Activated CD4-positive, alpha-beta T cell treated with anti-CD3 and anti-CD28 coated beads, Interleukin-2, amount 10 ng/mL, durations not matched to agents 7 days and 5 days (primary cell): ENCODE results near the gene EEFSEC. TPM values are rescaled to one million over a fixed set of nuclear protein-coding genes. Genes with fewer than 3 reads are reported as not detected.

Experiments
- CTCF ChIA-PET: fragments of 350-600 bp; sonication (Branson Sonifier 250); formaldehyde crosslinking; loops from one replicate; lab custom pipeline; 2021; ENCODE audit warnings: antibody characterized with exemption; lab: Charles Lee
- POLR2A ChIA-PET: fragments of 350-600 bp; sonication (Branson Sonifier 250); formaldehyde crosslinking; loops from one replicate; lab custom pipeline; 2021; ENCODE audit warnings: antibody characterized with exemption; lab: Charles Lee
- DNase-seq: peaks from one replicate; pipeline ENCODE4 v3.0.0-alpha.2; 2020
- H3K27ac Mint-ChIP-seq: one replicate; pipeline ENCODE4 v1.8.0; 2021; ENCODE audit warnings: mild to moderate bottlenecking, moderate library complexity, mixed read lengths
- H3K27me3 Mint-ChIP-seq: one replicate; pipeline ENCODE4 v1.8.0; 2021; ENCODE audit warnings: mixed read lengths
- H3K36me3 Mint-ChIP-seq: one replicate; pipeline ENCODE4 v1.8.0; 2021; ENCODE audit warnings: low read depth, mixed read lengths
- H3K4me1 Mint-ChIP-seq: one replicate; pipeline ENCODE4 v1.8.0; 2021; ENCODE audit warnings: mixed read lengths
- H3K4me3 Mint-ChIP-seq: one replicate; pipeline ENCODE4 v1.8.0; 2021; ENCODE audit warnings: mild to moderate bottlenecking, moderate library complexity, mixed read lengths
- H3K9me3 Mint-ChIP-seq: one replicate; pipeline ENCODE4 v1.8.0; 2021; ENCODE audit warnings: mixed read lengths
- total RNA-seq, 2 experiments: library from RNA; stranded (reverse); gene quantifications; one replicate each; pipeline ENCODE4 v1.2.3, GENCODE V29; 2021

EEFSEC gene
- total RNA-seq, 2 experiments from 2014 or later, result 16.6 to 17.1 TPM

DNA sequence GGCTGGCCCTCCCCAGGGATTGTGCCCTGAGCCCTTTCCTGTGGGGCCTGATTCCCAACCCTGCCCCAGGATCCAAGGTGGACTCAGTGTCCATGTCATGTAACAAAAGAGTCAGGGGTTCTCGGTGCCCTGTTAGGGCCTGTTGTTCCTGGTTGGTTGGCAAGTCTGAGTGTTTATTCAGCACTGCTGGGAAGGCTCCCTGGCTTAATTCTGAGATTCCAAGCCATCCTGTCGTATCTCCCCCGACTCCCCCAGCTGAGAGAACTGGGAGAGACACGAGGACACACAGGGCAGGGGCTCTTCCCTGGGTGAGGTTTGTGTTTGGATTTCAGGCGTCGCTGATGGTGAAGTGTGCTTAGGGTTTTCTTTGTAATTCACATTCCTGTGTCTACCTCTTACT, 78.3 kb downstream of the EEFSEC start:
- Mint-ChIP-seq H3K4me3 (no peak overlapping the region), H3K27me3 (no peaks in the 10 kb centered on the region), H3K27ac (no peak overlapping the region), H3K9me3 (no peaks in the 10 kb centered on the region), H3K4me1 (no peaks in the 10 kb centered on the region), H3K36me3 (no peaks in the 10 kb centered on the region)
- DNase-seq, result no peak
- ChIA-PET POLR2A (no interaction called here), CTCF (no interaction called here)

- DNase-seq, result no peak
- H3K4me1 Mint-ChIP-seq, result no peaks in the 10 kb centered on the region
- H3K27ac Mint-ChIP-seq, result no peak overlapping the region
- CTCF ChIA-PET, result interaction anchor here (1.1 kb wide), 2 partner anchors 9 to 14 kb away, joined by 3 read pairs; no protein-coding TSS in a partner anchor
- POLR2A ChIA-PET, result no interaction called here
- no peaks in the 10 kb centered on the region for H3K27me3 Mint-ChIP-seq
- no peak overlapping the region for H3K4me3 Mint-ChIP-seq
- H3K36me3 Mint-ChIP-seq, result no peaks in the 10 kb centered on the region
- no peaks in the 10 kb centered on the region for H3K9me3 Mint-ChIP-seq
Measured at GRCh38 chr3:128232376-128233178, 79.3 kb downstream of the EEFSEC start.

GRCh38 chr3:128235207-128235926, 82.1 kb downstream of the EEFSEC start:
- no peak overlapping the region for H3K27ac Mint-ChIP-seq
- no peaks in the 10 kb centered on the region for H3K36me3 Mint-ChIP-seq
- ChIA-PET POLR2A (no interaction called here), CTCF (interaction anchor here (0.6 to 2.1 kb wide), 3 partner anchors 9 to 166 kb away, joined by 3 to 5 read pairs (median 4); no protein-coding TSS in a partner anchor)
- no peaks in the 10 kb centered on the region for H3K27me3 Mint-ChIP-seq
- no peaks in the 10 kb centered on the region for H3K9me3 Mint-ChIP-seq
- no peak for DNase-seq
- H3K4me1 Mint-ChIP-seq, result no peaks in the 10 kb centered on the region
- H3K4me3 Mint-ChIP-seq, result no peak overlapping the region

DNA sequence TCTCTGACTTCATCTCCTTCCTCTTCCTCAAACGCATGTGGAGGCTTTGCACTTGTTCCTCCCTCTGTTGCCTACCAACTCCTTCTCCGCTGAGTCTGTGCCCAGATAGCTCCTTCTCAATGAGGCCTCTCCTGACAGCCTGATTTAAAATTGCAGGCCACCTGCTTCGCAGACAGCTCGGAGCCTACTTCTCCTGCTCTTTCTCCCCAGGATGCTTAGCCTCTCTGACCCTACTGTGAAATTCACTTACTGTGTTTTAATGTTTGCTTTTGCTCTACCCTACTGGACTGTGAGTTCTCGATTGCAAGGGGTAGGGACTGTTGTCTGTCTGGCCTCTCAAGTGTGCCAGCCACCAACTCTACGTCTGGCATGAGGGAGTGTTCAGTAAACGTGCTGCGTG, 83.4 kb downstream of the EEFSEC start:
- POLR2A ChIA-PET, result no interaction called here
- Mint-ChIP-seq H3K9me3 (no peaks in the 10 kb centered on the region), H3K4me3 (no peak overlapping the region), H3K27me3 (no peaks in the 10 kb centered on the region), H3K27ac (no peak overlapping the region), H3K36me3 (no peaks in the 10 kb centered on the region), H3K4me1 (peaks cover under 1% of the 10 kb centered on the region)
- DNase-seq, result no peak
- CTCF ChIA-PET, result interaction anchor here (1.7 to 2.1 kb wide), 2 partner anchors 11 to 24 kb away, joined by 4 to 5 read pairs; no protein-coding TSS in a partner anchor

DNA sequence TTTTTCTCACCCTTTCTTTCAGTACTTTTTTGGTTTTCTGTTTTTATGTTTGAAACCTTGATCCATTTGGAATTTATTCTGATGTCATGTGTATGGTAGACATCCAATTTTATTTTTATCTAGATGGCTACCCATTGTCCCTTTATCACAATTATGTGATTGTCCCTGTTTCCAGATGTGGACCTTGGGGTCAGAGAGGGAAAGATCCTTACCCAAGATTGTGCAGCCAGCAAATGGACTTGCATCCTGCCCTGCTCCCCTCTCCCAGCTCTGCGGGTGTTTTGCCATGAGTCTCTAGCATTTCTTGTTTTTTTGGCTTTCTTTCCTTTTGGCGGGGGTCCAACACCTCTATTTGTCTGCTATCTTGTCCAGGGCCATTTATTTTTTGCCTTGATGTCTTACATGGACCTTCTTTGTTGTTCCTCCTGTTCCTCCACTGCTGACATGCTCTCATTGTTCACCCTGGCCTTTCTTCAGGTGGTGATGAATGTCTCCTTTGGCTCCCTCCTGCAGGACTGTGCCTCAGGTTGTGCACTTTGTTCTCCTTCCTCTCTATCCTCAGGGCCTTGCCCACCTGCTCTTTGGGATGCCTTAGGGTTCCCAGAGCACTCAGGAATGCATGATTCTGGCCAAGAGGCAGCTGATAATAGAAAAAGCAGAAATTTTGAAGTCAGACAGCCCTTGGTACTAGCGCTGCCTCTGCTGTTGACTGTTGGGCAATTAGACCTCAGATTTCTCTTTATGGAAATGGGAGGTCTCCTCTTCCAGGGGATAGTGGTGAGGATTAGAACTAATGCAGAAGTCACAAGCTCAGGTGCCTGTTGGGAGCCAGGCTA, 84.3 kb downstream of the EEFSEC start:
- Mint-ChIP-seq H3K27ac (no peak overlapping the region), H3K27me3 (no peaks in the 10 kb centered on the region), H3K36me3 (no peaks in the 10 kb centered on the region), H3K4me1 (peaks cover 1% of the 10 kb centered on the region), H3K9me3 (no peaks in the 10 kb centered on the region), H3K4me3 (no peak overlapping the region)
- DNase-seq, result no peak
- ChIA-PET POLR2A (no interaction called here), CTCF (interaction anchor here (1.7 kb wide), 1 partner anchor 25 kb away, joined by 4 read pairs; no protein-coding TSS in a partner anchor)

DNA sequence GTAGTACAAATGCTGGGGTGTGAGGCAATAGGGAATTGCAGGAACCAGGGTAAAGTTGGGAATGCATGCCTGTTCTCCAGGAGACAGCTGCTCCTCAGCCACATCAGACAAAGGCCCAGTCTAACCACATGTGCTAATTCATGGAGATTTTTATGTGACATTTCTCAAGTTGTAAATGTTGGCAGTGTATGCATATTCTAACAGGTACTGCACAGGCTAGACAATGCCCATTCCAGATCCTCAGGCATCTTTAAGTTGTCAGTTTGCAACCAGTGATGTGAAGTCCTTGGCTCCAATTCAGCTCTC, 84.9 kb downstream of the EEFSEC start:
- Mint-ChIP-seq H3K27ac (no peak overlapping the region), H3K4me1 (peaks cover 7% of the 10 kb centered on the region), H3K36me3 (no peaks in the 10 kb centered on the region), H3K9me3 (no peaks in the 10 kb centered on the region), H3K4me3 (no peak overlapping the region), H3K27me3 (no peaks in the 10 kb centered on the region)
- CTCF ChIA-PET, result no interaction called here
- POLR2A ChIA-PET, result no interaction called here
- DNase-seq, result no peak

DNA sequence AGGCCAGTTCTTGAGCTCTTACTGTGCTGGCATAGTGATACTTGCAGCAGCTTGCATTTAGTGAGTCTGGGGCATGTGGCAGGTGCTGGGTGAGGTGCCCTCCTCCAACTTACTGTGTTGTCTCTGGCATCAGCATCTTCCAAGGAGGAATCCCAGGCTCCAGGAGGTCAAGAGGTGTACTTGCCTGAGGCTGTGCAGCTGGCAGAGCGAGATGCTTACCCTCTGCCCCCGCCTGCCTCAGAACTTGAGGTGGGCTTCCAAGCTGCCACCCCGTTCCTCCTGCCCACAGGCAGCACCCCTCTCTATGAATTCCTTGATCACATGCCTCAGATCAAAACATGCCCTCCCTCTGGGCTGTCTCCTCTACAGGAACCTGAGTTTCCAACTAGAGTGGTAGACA, 86.0 kb downstream of the EEFSEC start:
- ChIA-PET CTCF (no interaction called here), POLR2A (no interaction called here)
- H3K36me3 Mint-ChIP-seq, result no peaks in the 10 kb centered on the region
- no peaks in the 10 kb centered on the region for H3K9me3 Mint-ChIP-seq
- H3K4me1 Mint-ChIP-seq, result peaks cover 12% of the 10 kb centered on the region
- H3K4me3 Mint-ChIP-seq, result no peak overlapping the region
- H3K27me3 Mint-ChIP-seq, result no peaks in the 10 kb centered on the region
- no peak for DNase-seq
- H3K27ac Mint-ChIP-seq, result no peak overlapping the region

DNA sequence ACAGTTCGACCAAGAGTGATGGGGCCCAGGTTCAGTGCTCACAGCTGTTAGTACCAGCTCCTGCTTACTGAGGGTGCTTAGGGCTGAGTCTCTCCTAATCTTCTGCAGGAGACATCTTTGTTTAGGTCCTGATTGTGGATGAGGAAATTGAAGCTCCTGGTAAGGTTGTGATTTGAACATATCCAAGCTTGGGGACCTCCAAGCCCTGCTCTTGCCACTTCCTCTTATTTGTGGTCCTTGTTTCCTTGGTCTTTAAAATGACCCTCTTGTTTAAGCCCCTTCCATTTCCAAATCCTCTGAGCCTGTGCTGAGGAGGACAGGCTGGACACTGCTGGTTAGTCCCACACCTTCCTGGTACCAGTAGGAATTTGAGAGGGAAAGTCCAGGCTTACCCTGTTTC, 87.0 kb downstream of the EEFSEC start:
- Mint-ChIP-seq H3K27ac (no peak overlapping the region), H3K4me1 (peaks cover 12% of the 10 kb centered on the region), H3K27me3 (no peaks in the 10 kb centered on the region), H3K4me3 (no peak overlapping the region), H3K36me3 (no peaks in the 10 kb centered on the region), H3K9me3 (no peaks in the 10 kb centered on the region)
- POLR2A ChIA-PET, result interaction anchor here (0.7 kb wide), 1 partner anchor 141 kb away, joined by 3 read pairs; no protein-coding TSS in a partner anchor
- no peak for DNase-seq
- CTCF ChIA-PET, result no interaction called here

DNA sequence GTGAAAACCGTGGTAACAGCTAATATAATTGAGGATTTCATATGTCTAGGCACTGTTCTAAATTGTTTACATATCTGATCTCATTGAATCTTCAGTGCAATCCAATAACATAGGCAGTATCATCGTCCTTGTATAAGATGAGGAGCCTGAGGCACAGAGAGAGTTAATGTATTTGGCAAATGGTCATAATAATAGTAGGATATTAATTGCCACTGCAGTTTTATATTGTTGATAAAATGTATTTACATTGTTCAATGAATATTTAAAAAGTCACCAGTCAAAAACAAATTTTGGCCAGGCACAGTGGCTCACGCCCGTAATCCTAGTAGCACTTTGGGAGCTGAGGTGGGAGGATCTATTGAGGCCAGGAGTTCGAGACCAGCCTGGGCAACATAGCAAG, 88.5 kb downstream of the EEFSEC start:
- DNase-seq, result no peak
- H3K27ac Mint-ChIP-seq, result no peak overlapping the region
- H3K4me1 Mint-ChIP-seq, result peaks cover 12% of the 10 kb centered on the region
- H3K4me3 Mint-ChIP-seq, result no peak overlapping the region
- CTCF ChIA-PET, result interaction anchor here (2.1 kb wide), 1 partner anchor 12 kb away, joined by 5 read pairs; no protein-coding TSS in a partner anchor
- H3K9me3 Mint-ChIP-seq, result no peaks in the 10 kb centered on the region
- no peaks in the 10 kb centered on the region for H3K36me3 Mint-ChIP-seq
- POLR2A ChIA-PET, result no interaction called here
- H3K27me3 Mint-ChIP-seq, result no peaks in the 10 kb centered on the region

DNA sequence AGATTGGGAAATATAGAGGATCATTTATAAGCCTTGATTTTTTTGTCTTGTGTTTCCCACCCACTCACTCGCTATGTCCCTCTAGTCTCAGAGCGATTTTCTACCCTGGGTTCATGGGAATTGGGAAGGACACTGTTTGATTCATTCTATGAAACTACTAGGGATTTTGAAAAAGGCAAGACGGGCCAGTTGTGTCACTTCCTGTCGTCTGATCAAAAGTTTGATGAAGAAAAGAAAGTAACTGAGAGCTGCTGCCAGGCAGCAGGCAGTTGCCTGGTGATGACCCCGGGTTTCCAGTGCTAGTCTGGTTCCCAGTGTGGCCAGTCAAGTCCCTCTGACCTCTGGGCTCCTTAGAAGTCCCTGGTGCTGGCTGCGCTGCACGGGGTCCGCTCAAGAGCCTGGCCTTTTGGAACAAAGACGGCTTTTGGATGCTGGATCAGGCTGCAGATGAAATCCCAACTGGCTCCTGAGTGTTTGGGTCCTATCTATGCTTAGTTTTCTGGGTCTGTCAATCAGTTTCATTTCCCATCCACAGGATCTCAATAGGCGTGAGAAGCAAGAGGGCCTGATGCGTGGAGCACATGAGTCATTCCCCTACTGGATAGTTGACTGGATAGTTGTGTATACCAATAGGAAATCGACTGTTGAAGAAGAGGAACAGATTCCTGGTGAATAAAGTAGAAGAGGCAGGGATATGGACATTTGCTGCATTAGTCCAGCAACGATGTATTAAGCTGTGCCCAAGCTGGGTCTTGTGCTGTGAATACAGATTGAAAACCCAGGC, 89.7 kb downstream of the EEFSEC start:
- H3K4me3 Mint-ChIP-seq, result no peak overlapping the region
- H3K4me1 Mint-ChIP-seq, result peaks cover 12% of the 10 kb centered on the region
- ChIA-PET CTCF (interaction anchor here (2.1 kb wide), 1 partner anchor 11 kb away, joined by 5 read pairs; no protein-coding TSS in a partner anchor), POLR2A (no interaction called here)
- peak overlapping the region; percentile 81 for H3K27ac Mint-ChIP-seq
- H3K9me3 Mint-ChIP-seq, result no peaks in the 10 kb centered on the region
- peak; percentile 28 for DNase-seq
- H3K27me3 Mint-ChIP-seq, result no peaks in the 10 kb centered on the region
- peaks cover 7% of the 10 kb centered on the region for H3K36me3 Mint-ChIP-seq

GRCh38 chr3:128243602-128244504, 90.6 kb downstream of the EEFSEC start:
- DNase-seq, result no peak
- no peaks in the 10 kb centered on the region for H3K27me3 Mint-ChIP-seq
- POLR2A ChIA-PET, result no interaction called here
- peaks cover 12% of the 10 kb centered on the region for H3K4me1 Mint-ChIP-seq
- H3K9me3 Mint-ChIP-seq, result no peaks in the 10 kb centered on the region
- H3K36me3 Mint-ChIP-seq, result peaks cover 11% of the 10 kb centered on the region
- H3K4me3 Mint-ChIP-seq, result no peak overlapping the region
- peak overlapping the region; percentile 81 for H3K27ac Mint-ChIP-seq
- CTCF ChIA-PET, result no interaction called here
